GM06990 (cell line): Measurements from ENCODE around the gene BLOC1S4.

Experiments used
- DNase-seq: peaks from one replicate; pipeline ENCODE4 v3.0.0-alpha.2; 2011; ENCODE audit not compliant: insufficient read length; ENCODE audit errors: extremely low read depth
- H3K27me3 ChIP-seq: replicated peaks from 2 replicates; pipeline ENCODE4 v1.6.0; 2011; ENCODE audit warnings: low read length; ENCODE audit not compliant: control insufficient read depth, insufficient read depth
- H3K36me3 ChIP-seq: 2 replicates; pipeline ENCODE4 v1.5.1; 2011; ENCODE audit warnings: low read length; ENCODE audit not compliant: control insufficient read depth, insufficient read depth
- H3K4me3 ChIP-seq: replicated peaks from 2 replicates; pipeline ENCODE4 v1.5.1; 2011; ENCODE audit warnings: low read depth, mild to moderate bottlenecking, control low read depth, low read length
- CTCF ChIP-seq: IDR thresholded peaks from 2 replicates; pipeline ENCODE4 v1.5.1; 2011; ENCODE audit warnings: low read length, control low read depth, mild to moderate bottlenecking, inconsistent platforms; ENCODE audit not compliant: insufficient read depth, poor library complexity, severe bottlenecking

Gene BLOC1S4

GRCh38 chr4:6682862-6683590, 32.9 kb upstream of the BLOC1S4 start:
- no peak for TF ChIP-seq CTCF
- Histone ChIP-seq H3K27me3 (no peaks in the 10 kb centered on the region; the same call in 1 of the 2 replicates), H3K36me3 (peaks cover 4% of the 10 kb centered on the region), H3K4me3 (no peak overlapping the region)
- no peak for DNase-seq

- no peak overlapping the region for H3K4me3 ChIP-seq
- DNase-seq: no peak
- no peaks in the 10 kb centered on the region; the same call in 1 of the 2 replicates for H3K27me3 ChIP-seq
- no peak for TF ChIP-seq CTCF
- peaks cover 4% of the 10 kb centered on the region for H3K36me3 ChIP-seq
These were observed 31.3 kb upstream of the BLOC1S4 start for GRCh38 chr4:6684656-6685055.

- Histone ChIP-seq H3K4me3 (no peak overlapping the region), H3K27me3 (no peaks in the 10 kb centered on the region; the same call in 1 of the 2 replicates), H3K36me3 (no peaks in the 10 kb centered on the region)
- DNase-seq: no peak
- TF ChIP-seq CTCF: no peak
These were observed 29.7 kb upstream of the BLOC1S4 start for GRCh38 chr4:6686104-6686787.

DNA sequence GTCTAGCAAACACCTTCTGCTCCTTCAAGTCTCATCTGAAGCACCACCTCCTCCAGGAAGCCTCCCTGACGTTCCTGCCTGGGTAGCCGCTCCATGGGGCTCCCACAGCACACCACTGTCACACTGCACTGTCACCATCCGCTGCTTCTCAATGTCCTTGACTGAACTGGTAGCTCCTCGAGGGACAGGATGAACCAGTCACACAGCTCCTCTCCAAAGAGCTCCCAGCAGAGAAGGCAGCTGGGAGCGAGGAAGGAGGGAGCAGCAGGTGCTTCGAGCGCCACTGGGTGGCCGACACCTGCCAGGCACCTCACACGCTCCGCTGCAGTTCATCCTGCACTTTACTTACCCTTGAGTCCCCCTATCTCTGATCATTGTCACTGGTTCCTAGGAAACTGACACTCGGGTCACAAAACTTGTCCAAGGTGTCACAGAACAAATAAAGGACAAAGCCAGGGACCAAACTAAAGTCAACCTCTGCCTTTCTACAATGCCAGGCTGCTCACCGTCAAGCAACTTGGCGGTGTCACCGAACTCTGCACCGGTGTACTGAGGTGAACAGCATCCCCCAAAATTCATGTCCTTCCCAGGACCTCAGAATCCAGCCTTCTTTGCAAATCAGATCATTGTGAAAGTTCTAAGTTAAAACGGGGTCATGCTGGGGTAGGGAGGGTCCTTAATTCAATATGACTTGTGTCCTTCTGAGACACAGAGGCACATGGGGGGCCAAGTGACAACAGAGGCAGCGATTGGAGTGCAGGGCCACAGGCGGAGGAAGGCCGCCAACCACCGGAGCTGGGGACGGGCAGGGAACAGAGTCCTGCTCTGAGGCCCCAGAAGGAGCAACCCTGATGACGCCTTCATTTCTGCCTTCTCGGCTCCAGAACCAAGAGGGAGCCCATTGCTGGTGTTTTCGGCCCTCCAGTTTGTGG, 27.8 kb upstream of the BLOC1S4 start:
- H3K36me3 ChIP-seq: no peaks in the 10 kb centered on the region
- no peaks in the 10 kb centered on the region; the same call in 1 of the 2 replicates for H3K27me3 ChIP-seq
- TF ChIP-seq CTCF: no peak
- no peak for DNase-seq
- H3K4me3 ChIP-seq: no peak overlapping the region

DNA sequence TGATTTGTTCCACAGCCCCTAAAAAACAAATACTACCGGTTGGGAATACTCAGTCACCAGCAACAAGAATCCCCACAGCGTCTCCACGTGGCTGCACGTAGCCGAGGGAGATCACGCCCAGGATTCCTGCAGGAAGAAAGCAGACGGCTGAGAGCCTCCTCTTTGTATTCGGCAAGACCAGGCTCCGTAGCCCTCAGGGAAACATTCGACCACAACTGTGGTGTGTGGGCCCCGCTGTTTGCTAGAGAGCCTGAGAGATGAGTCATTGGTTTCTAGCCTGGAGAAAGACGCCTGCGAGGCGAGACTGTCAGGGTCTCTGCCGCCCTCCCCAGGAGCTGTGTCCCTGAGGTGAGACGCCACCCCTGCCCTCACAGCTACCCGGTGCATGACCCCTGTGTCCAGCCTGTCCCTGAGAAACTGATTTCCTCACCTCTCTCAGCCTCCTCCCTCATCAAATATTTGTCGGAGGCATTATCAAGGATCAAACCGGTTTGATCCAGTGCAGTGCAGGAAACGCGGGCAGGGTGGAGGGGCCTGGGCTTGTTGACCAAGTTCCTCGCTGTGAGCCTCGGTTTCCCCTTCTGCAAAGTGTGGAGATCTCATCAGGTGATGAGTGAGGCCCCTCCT, 27.0 kb upstream of the BLOC1S4 start:
- no peaks in the 10 kb centered on the region; the same call in 1 of the 2 replicates for H3K27me3 ChIP-seq
- TF ChIP-seq CTCF: no peak
- H3K4me3 ChIP-seq: no peak overlapping the region
- DNase-seq: no peak
- no peaks in the 10 kb centered on the region for H3K36me3 ChIP-seq
